HepG2 (cell line): ENCODE data around the gene RABEP1. TPM values are rescaled to one million over a fixed set of nuclear protein-coding genes. Genes with fewer than 3 reads are reported as not detected.

Experiments
- FOXA3 ChIP-seq: IDR thresholded peaks from 2 replicates; pipeline ENCODE4 v1.6.1; 2016; ENCODE audit warnings: missing genetic modification reagents, missing compliant biosample characterization
- GATAD2A ChIP-seq: IDR thresholded peaks from 2 replicates; pipeline ENCODE4 v1.6.1; 2016
- HCFC1 ChIP-seq: fragments of 150-350 bp; IDR thresholded peaks from 2 replicates; pipeline ENCODE4 v1.6.1; 2014; ENCODE audit warnings: low read depth, low read length
- ISL2 ChIP-seq: sonication (generic); formaldehyde crosslinking; IDR thresholded peaks from 2 replicates; pipeline ENCODE4 v1.5.0; 2020; ENCODE audit warnings: missing genetic modification reagents
- PCBP2 ChIP-seq: fragments of 200-400 bp; formaldehyde crosslinking; optimal IDR thresholded peaks from 2 replicates; pipeline ENCODE3; 2018; ENCODE audit warnings: low read length, low read depth; ENCODE audit not compliant: poor library complexity, severe bottlenecking
- PHF20 ChIP-seq: sonication (generic); formaldehyde crosslinking; IDR thresholded peaks from 2 replicates; pipeline ENCODE4 v1.5.0; 2020; ENCODE audit warnings: mild to moderate bottlenecking, missing genetic modification reagents
- PPARG ChIP-seq: conservative IDR thresholded peaks from 2 replicates; pipeline ENCODE4 v1.6.1; 2016; ENCODE audit warnings: missing biosample characterization, missing genetic modification reagents
- REXO4 ChIP-seq: sonication (generic); formaldehyde crosslinking; IDR thresholded peaks from 2 replicates; pipeline ENCODE4 v1.8.0; 2022; ENCODE audit warnings: missing genetic modification reagents, mild to moderate bottlenecking, borderline replicate concordance
- SNAPC2 ChIP-seq: sonication (generic); formaldehyde crosslinking; IDR thresholded peaks from 2 replicates; pipeline ENCODE4 v1.8.1; 2022; ENCODE audit warnings: mild to moderate bottlenecking, missing genetic modification reagents
- ZFAT ChIP-seq: sonication (generic); formaldehyde crosslinking; conservative IDR thresholded peaks from 2 replicates; pipeline ENCODE4 v1.8.1; 2023; ENCODE audit warnings: missing genetic modification reagents, inconsistent platforms
- ZSCAN22 ChIP-seq: sonication (generic); formaldehyde crosslinking; IDR thresholded peaks from 2 replicates; pipeline ENCODE4 v1.4.0; 2020; ENCODE audit warnings: mild to moderate bottlenecking, missing genetic modification reagents
- polyA plus RNA-seq, 8 experiments: library from polyadenylated mRNA; depleted of rRNA in 3 of 8; stranded (reverse) in 7 of 8; unstranded in 1 of 8; fragments of >200 nt; fragmentation: Illumina TruSeq in 4 of 8; extraction: Trizol in 4 of 8; gene quantifications; 2 replicates each; pipeline versions ENCODE4 v1.2.1 to v1.2.3, GENCODE V29; 2011 to 2016; ENCODE audit warnings: low read depth in 4 of 8, missing spikeins in 1 of 8, mixed read lengths in 1 of 8; ENCODE audit not compliant: insufficient read depth in 1 of 8
- total RNA-seq, 5 experiments: library from RNA; depleted of rRNA; stranded (reverse); fragments of >200 nt; fragmentation: Illumina TruSeq; extraction: Trizol; gene quantifications; 2 replicates each; pipeline ENCODE4 v1.2.3, GENCODE V29; 2016; ENCODE audit warnings: low read depth in 1 of 5
- TF ChIP-seq, protein P1 (sequence below): sonication (generic); formaldehyde crosslinking; IDR thresholded peaks from 2 replicates; pipeline ENCODE4 v1.5.0; 2020; ENCODE audit warnings: mild to moderate bottlenecking, missing genetic modification reagents, borderline replicate concordance
- TF ChIP-seq, protein P2 (sequence below): sonication (generic); formaldehyde crosslinking; IDR thresholded peaks from 2 replicates; pipeline ENCODE4 v1.4.0; 2020; ENCODE audit warnings: mild to moderate bottlenecking, missing genetic modification reagents, borderline replicate concordance
- TF ChIP-seq, protein P3 (sequence below): sonication (generic); formaldehyde crosslinking; IDR thresholded peaks from 2 replicates; pipeline ENCODE4 v1.8.1; 2023; ENCODE audit warnings: mild to moderate bottlenecking, missing genetic modification reagents
- TF ChIP-seq, protein P4 (sequence below): sonication (generic); formaldehyde crosslinking; IDR thresholded peaks from 2 replicates; pipeline ENCODE4 v1.9.0; 2022; ENCODE audit warnings: low read depth, missing genetic modification reagents

Gene RABEP1
- total and polyA plus RNA-seq, 2 of the 13 experiments (the other 11 are each of a cell fraction or from before 2014, with no cell fraction given), result 13.7 to 41.5 TPM

DNA sequence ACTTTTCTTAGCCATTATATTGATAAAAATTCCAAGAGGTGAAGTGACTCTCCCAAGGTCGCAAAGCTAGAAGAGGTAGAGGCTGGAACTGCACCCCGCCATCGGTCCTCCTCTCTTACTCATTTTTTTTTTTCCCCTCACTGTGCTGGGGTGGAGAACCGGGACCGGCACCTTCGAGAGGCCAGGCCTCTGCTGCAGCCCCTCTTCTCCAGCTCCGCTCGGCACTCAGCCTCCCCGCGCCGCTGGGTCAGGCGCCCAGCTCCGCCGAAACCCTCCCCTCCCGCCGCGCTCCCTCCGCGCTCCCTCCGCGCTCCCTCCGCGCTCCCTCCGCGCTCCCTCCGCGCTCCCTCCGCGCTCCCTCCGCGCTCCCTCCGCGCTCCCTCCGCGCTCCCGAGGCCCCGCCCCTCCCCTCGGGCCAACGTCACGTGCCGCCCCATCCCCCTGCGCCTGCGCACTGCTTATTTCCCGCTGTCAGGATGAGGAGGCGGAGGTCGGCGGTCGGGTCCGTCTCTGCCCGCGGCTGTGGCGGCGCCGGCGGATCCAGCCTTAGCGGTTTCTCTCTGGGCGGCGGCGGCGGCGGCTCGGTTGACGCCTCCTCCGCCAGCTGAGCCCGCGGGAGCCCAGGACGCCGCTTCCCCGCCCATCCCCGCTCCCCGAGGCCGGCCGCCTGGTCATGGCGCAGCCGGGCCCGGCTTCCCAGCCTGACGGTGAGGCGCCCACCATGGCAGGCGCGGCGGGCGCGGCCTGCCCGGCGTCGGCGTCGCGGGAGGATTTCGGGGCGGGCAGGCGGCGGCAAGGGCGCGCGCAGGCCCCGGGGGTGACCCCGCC lies at the start of gene RABEP1 (continued):
- TF ChIP-seq, protein P1, sequence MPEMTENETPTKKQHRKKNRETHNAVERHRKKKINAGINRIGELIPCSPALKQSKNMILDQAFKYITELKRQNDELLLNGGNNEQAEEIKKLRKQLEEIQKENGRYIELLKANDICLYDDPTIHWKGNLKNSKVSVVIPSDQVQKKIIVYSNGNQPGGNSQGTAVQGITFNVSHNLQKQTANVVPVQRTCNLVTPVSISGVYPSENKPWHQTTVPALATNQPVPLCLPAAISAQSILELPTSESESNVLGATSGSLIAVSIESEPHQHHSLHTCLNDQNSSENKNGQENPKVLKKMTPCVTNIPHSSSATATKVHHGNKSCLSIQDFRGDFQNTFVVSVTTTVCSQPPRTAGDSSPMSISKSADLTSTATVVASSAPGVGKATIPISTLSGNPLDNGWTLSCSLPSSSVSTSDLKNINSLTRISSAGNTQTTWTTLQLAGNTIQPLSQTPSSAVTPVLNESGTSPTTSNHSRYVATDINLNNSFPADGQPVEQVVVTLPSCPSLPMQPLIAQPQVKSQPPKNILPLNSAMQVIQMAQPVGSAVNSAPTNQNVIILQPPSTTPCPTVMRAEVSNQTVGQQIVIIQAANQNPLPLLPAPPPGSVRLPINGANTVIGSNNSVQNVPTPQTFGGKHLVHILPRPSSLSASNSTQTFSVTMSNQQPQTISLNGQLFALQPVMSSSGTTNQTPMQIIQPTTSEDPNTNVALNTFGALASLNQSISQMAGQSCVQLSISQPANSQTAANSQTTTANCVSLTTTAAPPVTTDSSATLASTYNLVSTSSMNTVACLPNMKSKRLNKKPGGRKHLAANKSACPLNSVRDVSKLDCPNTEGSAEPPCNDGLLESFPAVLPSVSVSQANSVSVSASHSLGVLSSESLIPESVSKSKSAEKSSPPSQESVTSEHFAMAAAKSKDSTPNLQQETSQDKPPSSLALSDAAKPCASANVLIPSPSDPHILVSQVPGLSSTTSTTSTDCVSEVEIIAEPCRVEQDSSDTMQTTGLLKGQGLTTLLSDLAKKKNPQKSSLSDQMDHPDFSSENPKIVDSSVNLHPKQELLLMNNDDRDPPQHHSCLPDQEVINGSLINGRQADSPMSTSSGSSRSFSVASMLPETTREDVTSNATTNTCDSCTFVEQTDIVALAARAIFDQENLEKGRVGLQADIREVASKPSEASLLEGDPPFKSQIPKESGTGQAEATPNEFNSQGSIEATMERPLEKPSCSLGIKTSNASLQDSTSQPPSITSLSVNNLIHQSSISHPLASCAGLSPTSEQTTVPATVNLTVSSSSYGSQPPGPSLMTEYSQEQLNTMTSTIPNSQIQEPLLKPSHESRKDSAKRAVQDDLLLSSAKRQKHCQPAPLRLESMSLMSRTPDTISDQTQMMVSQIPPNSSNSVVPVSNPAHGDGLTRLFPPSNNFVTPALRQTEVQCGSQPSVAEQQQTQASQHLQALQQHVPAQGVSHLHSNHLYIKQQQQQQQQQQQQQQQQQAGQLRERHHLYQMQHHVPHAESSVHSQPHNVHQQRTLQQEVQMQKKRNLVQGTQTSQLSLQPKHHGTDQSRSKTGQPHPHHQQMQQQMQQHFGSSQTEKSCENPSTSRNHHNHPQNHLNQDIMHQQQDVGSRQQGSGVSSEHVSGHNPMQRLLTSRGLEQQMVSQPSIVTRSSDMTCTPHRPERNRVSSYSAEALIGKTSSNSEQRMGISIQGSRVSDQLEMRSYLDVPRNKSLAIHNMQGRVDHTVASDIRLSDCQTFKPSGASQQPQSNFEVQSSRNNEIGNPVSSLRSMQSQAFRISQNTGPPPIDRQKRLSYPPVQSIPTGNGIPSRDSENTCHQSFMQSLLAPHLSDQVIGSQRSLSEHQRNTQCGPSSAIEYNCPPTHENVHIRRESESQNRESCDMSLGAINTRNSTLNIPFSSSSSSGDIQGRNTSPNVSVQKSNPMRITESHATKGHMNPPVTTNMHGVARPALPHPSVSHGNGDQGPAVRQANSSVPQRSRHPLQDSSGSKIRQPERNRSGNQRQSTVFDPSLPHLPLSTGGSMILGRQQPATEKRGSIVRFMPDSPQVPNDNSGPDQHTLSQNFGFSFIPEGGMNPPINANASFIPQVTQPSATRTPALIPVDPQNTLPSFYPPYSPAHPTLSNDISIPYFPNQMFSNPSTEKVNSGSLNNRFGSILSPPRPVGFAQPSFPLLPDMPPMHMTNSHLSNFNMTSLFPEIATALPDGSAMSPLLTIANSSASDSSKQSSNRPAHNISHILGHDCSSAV (CRISPR knock-in tag), result no peak
- TF ChIP-seq GATAD2A (no peak), FOXA3 (CRISPR knock-in tag) (peak; percentile 12; the same call in 1 of the 2 replicates), ZSCAN22 (no peak), PPARG (CRISPR knock-in tag) (0 out of 2 replicates have a peak, but pooled peaks have one; percentile 11), ISL2 (0 out of 2 replicates have a peak, but pooled peaks have one; percentile 12), ZFAT (CRISPR knock-in tag) (no peak), PHF20 (no peak; the same call in 1 of the 2 replicates), HCFC1 (no peak), PCBP2 (no peak), REXO4 (CRISPR knock-in tag) (no peak), SNAPC2 (0 out of 2 replicates have a peak, but pooled peaks have one; percentile 36)
- TF ChIP-seq, protein P2, sequence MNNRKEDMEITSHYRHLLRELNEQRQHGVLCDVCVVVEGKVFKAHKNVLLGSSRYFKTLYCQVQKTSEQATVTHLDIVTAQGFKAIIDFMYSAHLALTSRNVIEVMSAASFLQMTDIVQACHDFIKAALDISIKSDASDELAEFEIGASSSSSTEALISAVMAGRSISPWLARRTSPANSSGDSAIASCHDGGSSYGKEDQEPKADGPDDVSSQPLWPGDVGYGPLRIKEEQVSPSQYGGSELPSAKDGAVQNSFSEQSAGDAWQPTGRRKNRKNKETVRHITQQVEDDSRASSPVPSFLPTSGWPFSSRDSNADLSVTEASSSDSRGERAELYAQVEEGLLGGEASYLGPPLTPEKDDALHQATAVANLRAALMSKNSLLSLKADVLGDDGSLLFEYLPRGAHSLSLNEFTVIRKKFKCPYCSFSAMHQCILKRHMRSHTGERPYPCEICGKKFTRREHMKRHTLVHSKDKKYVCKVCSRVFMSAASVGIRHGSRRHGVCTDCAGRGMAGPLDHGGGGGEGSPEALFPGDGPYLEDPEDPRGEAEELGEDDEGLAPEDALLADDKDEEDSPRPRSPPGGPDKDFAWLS, result no peak
- TF ChIP-seq, protein P3, sequence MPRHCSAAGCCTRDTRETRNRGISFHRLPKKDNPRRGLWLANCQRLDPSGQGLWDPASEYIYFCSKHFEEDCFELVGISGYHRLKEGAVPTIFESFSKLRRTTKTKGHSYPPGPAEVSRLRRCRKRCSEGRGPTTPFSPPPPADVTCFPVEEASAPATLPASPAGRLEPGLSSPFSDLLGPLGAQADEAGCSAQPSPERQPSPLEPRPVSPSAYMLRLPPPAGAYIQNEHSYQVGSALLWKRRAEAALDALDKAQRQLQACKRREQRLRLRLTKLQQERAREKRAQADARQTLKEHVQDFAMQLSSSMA (CRISPR knock-in tag), result no peak
- TF ChIP-seq, protein P4, sequence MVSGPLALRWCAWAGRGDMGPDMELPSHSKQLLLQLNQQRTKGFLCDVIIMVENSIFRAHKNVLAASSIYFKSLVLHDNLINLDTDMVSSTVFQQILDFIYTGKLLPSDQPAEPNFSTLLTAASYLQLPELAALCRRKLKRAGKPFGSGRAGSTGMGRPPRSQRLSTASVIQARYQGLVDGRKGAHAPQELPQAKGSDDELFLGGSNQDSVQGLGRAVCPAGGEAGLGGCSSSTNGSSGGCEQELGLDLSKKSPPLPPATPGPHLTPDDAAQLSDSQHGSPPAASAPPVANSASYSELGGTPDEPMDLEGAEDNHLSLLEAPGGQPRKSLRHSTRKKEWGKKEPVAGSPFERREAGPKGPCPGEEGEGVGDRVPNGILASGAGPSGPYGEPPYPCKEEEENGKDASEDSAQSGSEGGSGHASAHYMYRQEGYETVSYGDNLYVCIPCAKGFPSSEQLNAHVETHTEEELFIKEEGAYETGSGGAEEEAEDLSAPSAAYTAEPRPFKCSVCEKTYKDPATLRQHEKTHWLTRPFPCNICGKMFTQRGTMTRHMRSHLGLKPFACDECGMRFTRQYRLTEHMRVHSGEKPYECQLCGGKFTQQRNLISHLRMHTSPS (CRISPR knock-in tag), result no peak
